B cell (primary cell): ENCODE measurements around the gene HMCN1. TPM values are rescaled to one million over a fixed set of nuclear protein-coding genes. Genes with fewer than 3 reads are reported as not detected.

Experiments
- ATAC-seq: fragments of 200-7000 bp; cut with Tn5 transposase; one replicate; pipeline ENCODE4 v1.10.0; 2021; ENCODE audit warnings: low read depth, mild to moderate bottlenecking, moderate number of reproducible peaks, moderate library complexity
- CTCF ChIA-PET: fragments of 350-600 bp; sonication (Branson Sonifier 250); formaldehyde crosslinking; loops from one replicate; lab custom pipeline; 2021; ENCODE audit warnings: antibody characterized with exemption, inconsistent platforms; lab: Charles Lee
- POLR2A ChIA-PET: fragments of 350-600 bp; sonication (Branson Sonifier 250); formaldehyde crosslinking; loops from one replicate; lab custom pipeline; 2021; ENCODE audit warnings: antibody characterized with exemption; lab: Charles Lee
- DNase-seq: peaks from one replicate; pipeline ENCODE4 v3.0.0; 2013
- H2AFZ ChIP-seq: 2 replicates; pipeline ENCODE4 v1.6.1; 2012; ENCODE audit warnings: mild to moderate bottlenecking, low read depth, low read length; ENCODE audit not compliant: insufficient read depth, poor library complexity, severe bottlenecking
- H3K27ac ChIP-seq, 2 donors: 1 replicate in 1 of 2; 2 replicates in 1 of 2; pipeline ENCODE4 v1.5.1; 2012 to 2013; ENCODE audit warnings: low read length in 2 of 2, mild to moderate bottlenecking in 2 of 2, moderate library complexity in 1 of 2
- H3K27me3 ChIP-seq, 4 experiments: fragments of 200-600 bp in 1 of 4; sonication (generic) in 1 of 4; replicated peaks in 1 of 4; 1 replicate in 2 of 4; 2 replicates in 2 of 4; pipeline versions ENCODE4 v1.6.1 to v1.7.0; 2013 to 2016; ENCODE audit warnings: low read length in 3 of 4, mild to moderate bottlenecking in 2 of 4, mixed read lengths in 1 of 4, moderate library complexity in 1 of 4; ENCODE audit not compliant: insufficient read depth in 4 of 4, control insufficient read depth in 3 of 4; ENCODE audit errors: control extremely low read depth in 1 of 4
- H3K36me3 ChIP-seq, 2 experiments: replicated peaks in 1 of 2; 1 replicate in 1 of 2; 2 replicates in 1 of 2; pipeline versions ENCODE4 v1.6.1 to v1.7.1; 2013; ENCODE audit warnings: low read length in 1 of 2; ENCODE audit not compliant: insufficient read depth in 2 of 2, control insufficient read depth in 1 of 2; ENCODE audit errors: control extremely low read depth in 1 of 2, extremely low read depth in 1 of 2
- H3K4me1 ChIP-seq, 2 donors: fragments of 200-600 bp in 1 of 2; sonication (generic) in 1 of 2; 1 replicate in 1 of 2; 2 replicates in 1 of 2; pipeline versions ENCODE4 v1.5.1 to v1.6.1; 2013 to 2017; ENCODE audit warnings: low read length in 2 of 2; ENCODE audit not compliant: control insufficient read depth in 2 of 2, insufficient read depth in 2 of 2
- H3K4me2 ChIP-seq: replicated peaks from 2 replicates; pipeline ENCODE3; 2012; ENCODE audit warnings: mild to moderate bottlenecking, low read depth, low read length; ENCODE audit not compliant: poor library complexity, severe bottlenecking
- H3K4me3 ChIP-seq, 5 experiments: fragments of 200-600 bp in 1 of 5; sonication (generic) in 1 of 5; 1 replicate in 3 of 5; 2 replicates in 2 of 5; pipeline versions ENCODE4 v1.5.1 to v1.7.0; 2011 to 2016; ENCODE audit warnings: low read length in 4 of 5, mild to moderate bottlenecking in 4 of 5, low read depth in 2 of 5, control low read depth in 1 of 5, moderate library complexity in 1 of 5; ENCODE audit not compliant: insufficient read depth in 1 of 5; ENCODE audit errors: control extremely low read depth in 1 of 5, extremely low read depth in 1 of 5
- H3K79me2 ChIP-seq: fragments of 200-600 bp; sonication (generic); one replicate; pipeline ENCODE4 v1.6.0; 2016; ENCODE audit warnings: low read length; ENCODE audit not compliant: control insufficient read depth, insufficient read depth
- H3K9ac ChIP-seq: fragments of 200-600 bp; sonication (generic); 2 replicates; pipeline ENCODE4 v1.6.1; 2017; ENCODE audit warnings: mild to moderate bottlenecking, low read length, moderate library complexity
- H3K9me3 ChIP-seq, 3 donors: one replicate each; pipeline versions ENCODE4 v1.6.1 to v1.7.1; 2013; ENCODE audit warnings: low read length in 2 of 3; ENCODE audit not compliant: control insufficient read depth in 2 of 3, insufficient read depth in 1 of 3; ENCODE audit errors: control extremely low read depth in 1 of 3
- H4K20me1 ChIP-seq: 2 replicates; pipeline ENCODE4 v1.6.0; 2012; ENCODE audit warnings: mild to moderate bottlenecking, low read length; ENCODE audit not compliant: insufficient read depth, control insufficient read depth, poor library complexity, severe bottlenecking
- H3K27ac Mint-ChIP-seq: one replicate; pipeline ENCODE4 v1.8.0; 2021; ENCODE audit warnings: mixed read lengths
- H3K27me3 Mint-ChIP-seq: one replicate; pipeline ENCODE4 v1.8.0; 2021; ENCODE audit warnings: mixed read lengths
- H3K4me1 Mint-ChIP-seq: one replicate; pipeline ENCODE4 v1.8.0; 2021; ENCODE audit warnings: mixed read lengths
- H3K4me3 Mint-ChIP-seq: one replicate; pipeline ENCODE4 v1.8.0; 2021; ENCODE audit warnings: mixed read lengths
- H3K9me3 Mint-ChIP-seq: one replicate; pipeline ENCODE4 v1.8.0; 2022; ENCODE audit warnings: mixed read lengths; ENCODE audit not compliant: insufficient read depth
- EZH2 ChIP-seq: IDR thresholded peaks from 2 replicates; pipeline ENCODE4 v1.6.1; 2012; ENCODE audit warnings: borderline replicate concordance, low read depth, mild to moderate bottlenecking, moderate library complexity, low read length; ENCODE audit not compliant: insufficient read depth, poor library complexity, severe bottlenecking
- WGBS: methylation state at CpG from one replicate; pipeline ENCODE4 v1.1.5; 2013; ENCODE audit warnings: missing lambda C conversion rate; ENCODE audit not compliant: insufficient coverage; 5-methylcytosine and 5-hydroxymethylcytosine counted together
- intact Hi-C: fragments of 100-400 bp; cut with micrococcal nuclease; formaldehyde crosslinking; loops from one replicate; pipeline ENCODE4 v1.10.0; 2022
- polyA plus RNA-seq: library from polyadenylated mRNA; depleted of rRNA; stranded (reverse); fragments of >200 nt; gene quantifications from 2 replicates; pipeline ENCODE4 v1.2.3, GENCODE V29; 2012
- total RNA-seq, 2 donors: library from RNA; stranded (reverse); fragments of 120-200 nt in 1 of 2; gene quantifications; 1 replicate in 1 of 2; 2 replicates in 1 of 2; pipeline versions ENCODE4 v1.2.3 to v1.2.4, GENCODE V29; 2013 to 2022
- TF ChIP-seq, protein P1 (sequence below): fragments of 200-600 bp; IDR thresholded peaks from one replicate; pipeline ENCODE4 v1.8.0; 2022; ENCODE audit warnings: antibody characterized with exemption, mild to moderate bottlenecking

The HMCN1 gene
- total and polyA plus RNA-seq, 2 donors (not counting 1 experiment from before 2014, with no cell fraction given): not detected

DNA sequence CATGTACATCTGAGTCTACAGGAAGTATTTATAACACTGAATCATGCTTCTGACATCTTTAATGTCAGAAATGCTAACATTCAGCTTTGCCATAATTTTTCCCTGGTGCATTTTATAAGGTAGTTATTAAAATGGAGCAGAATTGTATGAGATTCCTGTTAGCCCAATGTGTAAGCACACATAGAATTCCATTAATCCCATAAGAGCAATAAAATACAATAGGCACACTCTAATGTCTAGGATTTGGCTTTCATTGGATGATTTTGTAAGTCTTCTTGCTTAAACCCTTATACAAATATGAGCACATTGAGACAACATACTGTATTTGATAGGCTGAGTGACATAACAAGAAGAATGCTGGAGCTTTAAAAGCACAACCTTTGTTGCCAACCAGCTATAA, 256.4 kb downstream of the HMCN1 start:
- TF ChIP-seq EZH2: no peak
- TF ChIP-seq, protein P1, sequence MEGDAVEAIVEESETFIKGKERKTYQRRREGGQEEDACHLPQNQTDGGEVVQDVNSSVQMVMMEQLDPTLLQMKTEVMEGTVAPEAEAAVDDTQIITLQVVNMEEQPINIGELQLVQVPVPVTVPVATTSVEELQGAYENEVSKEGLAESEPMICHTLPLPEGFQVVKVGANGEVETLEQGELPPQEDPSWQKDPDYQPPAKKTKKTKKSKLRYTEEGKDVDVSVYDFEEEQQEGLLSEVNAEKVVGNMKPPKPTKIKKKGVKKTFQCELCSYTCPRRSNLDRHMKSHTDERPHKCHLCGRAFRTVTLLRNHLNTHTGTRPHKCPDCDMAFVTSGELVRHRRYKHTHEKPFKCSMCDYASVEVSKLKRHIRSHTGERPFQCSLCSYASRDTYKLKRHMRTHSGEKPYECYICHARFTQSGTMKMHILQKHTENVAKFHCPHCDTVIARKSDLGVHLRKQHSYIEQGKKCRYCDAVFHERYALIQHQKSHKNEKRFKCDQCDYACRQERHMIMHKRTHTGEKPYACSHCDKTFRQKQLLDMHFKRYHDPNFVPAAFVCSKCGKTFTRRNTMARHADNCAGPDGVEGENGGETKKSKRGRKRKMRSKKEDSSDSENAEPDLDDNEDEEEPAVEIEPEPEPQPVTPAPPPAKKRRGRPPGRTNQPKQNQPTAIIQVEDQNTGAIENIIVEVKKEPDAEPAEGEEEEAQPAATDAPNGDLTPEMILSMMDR: no peak

GRCh38 chr1:185991266-185991665, 257.1 kb downstream of the HMCN1 start:
- no peaks in the 10 kb centered on the region for H3K36me3 ChIP-seq
- H3K4me2 ChIP-seq: no peak overlapping the region
- no peak for DNase-seq
- H3K9ac ChIP-seq: no peak overlapping the region
- no peak for ATAC-seq
- intact Hi-C loops: no loop called here
- no peak overlapping the region for H3K27ac Mint-ChIP-seq
- CTCF ChIA-PET: no interaction called here
- TF ChIP-seq, protein P1: no peak
- TF ChIP-seq EZH2: no peak
- POLR2A ChIA-PET: no interaction called here
- H3K4me1 ChIP-seq: peaks cover 0 to 10% of the 10 kb centered on the region in 2 donors
- no CpG with 5 or more reads among the region's 2 CpGs for WGBS
- no peak overlapping the region for H3K4me3 Mint-ChIP-seq
- H3K27me3 ChIP-seq: no peaks in the 10 kb centered on the region
- no peak overlapping the region for H2AFZ ChIP-seq
- no peaks in the 10 kb centered on the region for H3K9me3 Mint-ChIP-seq
- H3K4me1 Mint-ChIP-seq: peaks cover 15% of the 10 kb centered on the region
- H3K4me3 ChIP-seq: no peak overlapping the region
- peaks cover 4% of the 10 kb centered on the region for H3K27me3 Mint-ChIP-seq
- no peaks in the 10 kb centered on the region for H4K20me1 ChIP-seq
- no peaks in the 10 kb centered on the region for H3K79me2 ChIP-seq
- no peak overlapping the region for H3K27ac ChIP-seq
- no peaks in the 10 kb centered on the region for H3K9me3 ChIP-seq

More for the DNA sequence above, 256.4 kb downstream of the HMCN1 start:
- Mint-ChIP-seq H3K4me1 (peaks cover 15% of the 10 kb centered on the region), H3K4me3 (no peak overlapping the region), H3K27ac (no peak overlapping the region), H3K27me3 (peaks cover 3% of the 10 kb centered on the region), H3K9me3 (no peaks in the 10 kb centered on the region)
- H3K9ac ChIP-seq: no peak overlapping the region
- no peaks in the 10 kb centered on the region for H3K36me3 ChIP-seq
- DNase-seq (no peak), ATAC-seq (no peak)
- peaks cover 0 to 10% of the 10 kb centered on the region in 2 donors for H3K4me1 ChIP-seq
- H3K27ac ChIP-seq: no peak overlapping the region
- no peak overlapping the region for H3K4me3 ChIP-seq
- H3K4me2 ChIP-seq: no peak overlapping the region
- H3K9me3 ChIP-seq: no peaks in the 10 kb centered on the region
- no peaks in the 10 kb centered on the region for H3K79me2 ChIP-seq
- intact Hi-C loops: no loop called here
- POLR2A ChIA-PET: no interaction called here
- H2AFZ ChIP-seq: no peak overlapping the region
- H4K20me1 ChIP-seq: no peaks in the 10 kb centered on the region
- CTCF ChIA-PET: no interaction called here
- H3K27me3 ChIP-seq: no peaks in the 10 kb centered on the region
